Vagina (tissue), 2 donors: Measurements from ENCODE around the gene C12orf42.

Source experiments
- CTCF ChIP-seq, 3 experiments: fragments of 450-650 bp in 2 of 3; fragments of 200-600 bp in 1 of 3; sonication (generic) in 1 of 3; IDR thresholded peaks; one replicate each; pipeline ENCODE4 v1.5.1; 2017 to 2019; ENCODE audit warnings: antibody characterized with exemption in 3 of 3, mild to moderate bottlenecking in 2 of 3, moderate library complexity in 2 of 3
- POLR2AphosphoS5 ChIP-seq, 2 donors: sonication (generic); formaldehyde crosslinking; IDR thresholded peaks; one replicate each; pipeline ENCODE4 v1.9.0; 2017; ENCODE audit warnings: antibody characterized with exemption in 2 of 2, mild to moderate bottlenecking in 2 of 2, low read depth in 1 of 2; ENCODE audit not compliant: insufficient read depth in 1 of 2

GRCh38 chr12:103331643-103332042 is 164.1 kb downstream of the C12orf42 start:
- TF ChIP-seq CTCF (IDR thresholded peaks at IDR 0.05): no peak
- no peak for TF ChIP-seq POLR2AphosphoS5 (IDR thresholded peaks at IDR 0.05; ENCODE audit: insufficient read depth in 1 of 2, low read depth in 1 of 2)
